Glomerular endothelial cell (primary cell): ENCODE measurements around the gene AGBL5. TPM values are rescaled to one million over a fixed set of nuclear protein-coding genes. Genes with fewer than 3 reads are reported as not detected.
"Not testable (repeated sequence)": the region's sequence is repeated elsewhere in the genome, so short reads cannot be mapped to it uniquely, and the experiment has no call there.

ENCODE experiments used
- DNase-seq: peaks from one replicate; pipeline ENCODE4 v3.0.0-alpha.2; 2011; ENCODE audit warnings: low read depth, low spot score; ENCODE audit errors: extremely low read depth
- total RNA-seq: library from RNA; depleted of rRNA; stranded (reverse); fragments of >200 nt; gene quantifications from 2 replicates; pipeline ENCODE4 v1.2.3, GENCODE V29; 2015

The AGBL5 gene
- total RNA-seq, 1 donor from 2014 or later = 14.8 TPM

GRCh38 chr2:27115519-27115918, 64.1 kb downstream of the AGBL5 start:
- DNase-seq = no peak

- no peak for DNase-seq
These were observed 66.6 kb downstream of the AGBL5 start for GRCh38 chr2:27117995-27118524.

GRCh38 chr2:27118525-27119329, 67.3 kb downstream of the AGBL5 start, which contains the start of gene CGREF1:
TSS of gene CGREF1 (minus strand) at chr2:27119128. CDS start at chr2:27104366, 14,762 bp downstream.
- DNase-seq = no peak

- not testable (repeated sequence) for DNase-seq
These were observed 67.8 kb downstream of the AGBL5 start for GRCh38 chr2:27119330-27119670.

Other genes with a start within 250 kb of the AGBL5 start
- not detected in 2 replicates for gene DPYSL5, start 203.5 kb upstream of the AGBL5 start, total RNA-seq
- 5.4 and 7.4 TPM in 2 replicates for gene MAPRE3, start 81.0 kb upstream of the AGBL5 start, total RNA-seq
- gene TMEM214, start 18.7 kb upstream of the AGBL5 start, total RNA-seq = 38.6 and 67.7 TPM in 2 replicates
- 346 and 478 TPM in 2 replicates for gene OST4, start 20.0 kb downstream of the AGBL5 start, total RNA-seq
- gene EMILIN1, start 26.9 kb downstream of the AGBL5 start, total RNA-seq = 3.5 and 7.3 TPM in 2 replicates
- gene KHK, start 35.1 kb downstream of the AGBL5 start, total RNA-seq = 0.58 and 3.1 TPM in 2 replicates
- gene CGREF1, start 67.5 kb downstream of the AGBL5 start, total RNA-seq = 0.87 and 3.4 TPM in 2 replicates
- not detected in 2 replicates for gene ABHD1, start 72.1 kb downstream of the AGBL5 start, total RNA-seq
- gene PREB, start 83.0 kb downstream of the AGBL5 start, total RNA-seq = 53.2 and 66.4 TPM in 2 replicates
- not detected in 2 replicates for gene PRR30, start 87.7 kb downstream of the AGBL5 start, total RNA-seq
- not detected in 2 replicates for gene TCF23, start 97.3 kb downstream of the AGBL5 start, total RNA-seq
- gene ATRAID, start 160.4 kb downstream of the AGBL5 start, total RNA-seq = 106 and 748 TPM in 2 replicates
- gene SLC5A6, start 160.6 kb downstream of the AGBL5 start, total RNA-seq = 19.0 and 24.6 TPM in 2 replicates
- gene CAD, start 165.7 kb downstream of the AGBL5 start, total RNA-seq = 41.1 and 56.5 TPM in 2 replicates
- 5.9 and 6.5 TPM in 2 replicates for gene SLC30A3, start 211.4 kb downstream of the AGBL5 start, total RNA-seq
- gene DNAJC5G, start 223.8 kb downstream of the AGBL5 start, total RNA-seq = 0.47 TPM in 1 of 2 replicates, not detected in the other
- 0.12 TPM in 1 of 2 replicates, not detected in the other for gene TRIM54, start 230.8 kb downstream of the AGBL5 start, total RNA-seq